ENCODE measurements around the gene VGF. TPM values are rescaled to one million over a fixed set of nuclear protein-coding genes. Genes with fewer than 3 reads are reported as not detected.

The VGF gene
- polyA plus RNA-seq, 1 experiment = 0.16 TPM

DNA sequence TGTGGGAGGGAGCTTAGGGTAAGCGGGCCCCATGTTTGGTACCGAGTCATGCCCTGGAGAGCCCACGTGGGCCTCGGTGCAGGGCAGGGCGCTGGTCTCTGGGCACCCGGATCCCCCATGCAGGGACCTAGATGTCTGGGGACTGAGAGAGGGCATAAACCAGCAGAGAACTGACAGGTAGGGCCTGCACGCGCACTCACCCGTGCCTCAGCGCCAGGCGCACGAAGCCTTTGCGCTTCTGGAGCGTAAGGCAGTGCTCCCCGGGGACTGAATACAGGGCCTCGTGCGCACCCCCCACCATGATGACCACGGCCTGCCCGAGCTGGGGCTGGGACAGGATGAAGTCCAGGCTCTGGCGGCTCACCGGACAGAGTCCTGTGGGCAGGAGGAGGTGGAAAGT, 32.6 kb upstream of the VGF start:
- DNase-seq (ENCODE audit: low read depth, low spot score) = no peak
- Histone ChIP-seq H3K27me3 (ENCODE audit: control insufficient read depth, insufficient read depth, low read length) (peaks cover 32% of the 10 kb centered on the region), H3K27ac (ENCODE audit: low read depth, low read length) (no peak overlapping the region), H3K4me3 (ENCODE audit: low read depth, low read length) (no peak overlapping the region), H3K9me3 (ENCODE audit: control insufficient read depth, insufficient read depth, low read length) (no peaks in the 10 kb centered on the region; the same call in 1 of the 2 replicates)
- ChIA-PET POLR2A (no interaction called here), CTCF (no interaction called here)
- no peak for TF ChIP-seq CTCF (IDR thresholded peaks at IDR 0.05; ENCODE audit: low read depth, low read length)

GRCh38 chr7:101195884-101196283, 30.5 kb upstream of the VGF start:
- no peak for DNase-seq (ENCODE audit: low read depth, low spot score)
- Histone ChIP-seq H3K27me3 (ENCODE audit: control insufficient read depth, insufficient read depth, low read length) (peaks cover 14% of the 10 kb centered on the region), H3K27ac (ENCODE audit: low read depth, low read length) (no peak overlapping the region), H3K4me3 (ENCODE audit: low read depth, low read length) (no peak overlapping the region), H3K9me3 (ENCODE audit: control insufficient read depth, insufficient read depth, low read length) (no peaks in the 10 kb centered on the region; the same call in 1 of the 2 replicates)
- POLR2A ChIA-PET = no interaction called here
- no peak for TF ChIP-seq CTCF (IDR thresholded peaks at IDR 0.05; ENCODE audit: low read depth, low read length)
- CTCF ChIA-PET = interaction anchor here (7.7 kb wide), 1 partner anchor 53 kb away, joined by 262 read pairs; no protein-coding TSS in a partner anchor

GRCh38 chr7:101189109-101189508, 23.7 kb upstream of the VGF start:
- Histone ChIP-seq H3K4me3 (ENCODE audit: low read depth, low read length) (no peak overlapping the region), H3K9me3 (ENCODE audit: control insufficient read depth, insufficient read depth, low read length) (no peaks in the 10 kb centered on the region), H3K27me3 (ENCODE audit: control insufficient read depth, insufficient read depth, low read length) (no peaks in the 10 kb centered on the region), H3K27ac (ENCODE audit: low read depth, low read length) (no peak overlapping the region)
- no peak for TF ChIP-seq CTCF (IDR thresholded peaks at IDR 0.05; ENCODE audit: low read depth, low read length)
- POLR2A ChIA-PET = no interaction called here
- no peak for DNase-seq (ENCODE audit: low read depth, low spot score)
- CTCF ChIA-PET = interaction anchor here (0.7 kb wide), 1 partner anchor 45 kb away, joined by 3 read pairs; no protein-coding TSS in a partner anchor

- no peak for DNase-seq (ENCODE audit: low read depth, low spot score)
- no peaks in the 10 kb centered on the region for H3K27me3 ChIP-seq (ENCODE audit: control insufficient read depth, insufficient read depth, low read length)
- no peak overlapping the region for H3K27ac ChIP-seq (ENCODE audit: low read depth, low read length)
- no peak overlapping the region for H3K4me3 ChIP-seq (ENCODE audit: low read depth, low read length)
- ChIA-PET POLR2A (interaction anchor here (0.6 kb wide), 1 partner anchor 426 kb away, joined by 3 read pairs; no protein-coding TSS in a partner anchor), CTCF (interaction anchor here (1.0 to 2.3 kb wide), 4 partner anchors 17 to 95 kb away, joined by 3 to 25 read pairs (median 6); no protein-coding TSS in a partner anchor)
- H3K9me3 ChIP-seq (ENCODE audit: control insufficient read depth, insufficient read depth, low read length) = no peaks in the 10 kb centered on the region
- no peak for TF ChIP-seq CTCF (IDR thresholded peaks at IDR 0.05; ENCODE audit: low read depth, low read length)
Observed at GRCh38 chr7:101186844-101187428, 21.6 kb upstream of the VGF start.

GRCh38 chr7:101186194-101186593, 20.8 kb upstream of the VGF start:
- Histone ChIP-seq H3K4me3 (ENCODE audit: low read depth, low read length) (no peak overlapping the region), H3K27me3 (ENCODE audit: control insufficient read depth, insufficient read depth, low read length) (peaks cover 5% of the 10 kb centered on the region), H3K27ac (ENCODE audit: low read depth, low read length) (no peak overlapping the region), H3K9me3 (ENCODE audit: control insufficient read depth, insufficient read depth, low read length) (no peaks in the 10 kb centered on the region)
- ChIA-PET POLR2A (interaction anchor here (0.6 kb wide), 2 partner anchors 425 to 602 kb away, joined by 3 read pairs; no protein-coding TSS in a partner anchor), CTCF (interaction anchor here (1.0 to 2.3 kb wide), 3 partner anchors 16 to 43 kb away, joined by 3 to 25 read pairs (median 8); no protein-coding TSS in a partner anchor)
- DNase-seq (ENCODE audit: low read depth, low spot score) = no peak
- TF ChIP-seq CTCF (IDR thresholded peaks at IDR 0.05; ENCODE audit: low read depth, low read length) = no peak

Data from AG04450 (cell line).